Cardiac muscle cell (in vitro differentiated cells and primary cell): Measurements from ENCODE around the gene CYP26B1. TPM values are rescaled to one million over a fixed set of nuclear protein-coding genes. Genes with fewer than 3 reads are reported as not detected.

Experiments
- DNase-seq, 2 donors: peaks; one replicate each; pipeline versions ENCODE4 v3.0.0 to v3.0.0-alpha.2; 2010 to 2017; ENCODE audit warnings: low read depth in 1 of 2, low spot score in 1 of 2
- H3K27ac ChIP-seq: fragments of 200-600 bp; sonication (generic); 2 replicates; pipeline ENCODE4 v1.5.1; 2016
- H3K27me3 ChIP-seq: fragments of 200-600 bp; sonication (generic); 2 replicates; pipeline ENCODE4 v1.6.0; 2016; ENCODE audit warnings: control low read depth
- H3K36me3 ChIP-seq: fragments of 200-600 bp; sonication (generic); 2 replicates; pipeline ENCODE4 v1.5.1; 2016; ENCODE audit warnings: control low read depth
- H3K4me1 ChIP-seq: fragments of 200-600 bp; sonication (generic); 2 replicates; pipeline ENCODE4 v1.8.1; 2017; ENCODE audit warnings: low read depth, mild to moderate bottlenecking, mixed run types
- H3K4me3 ChIP-seq: fragments of 200-600 bp; sonication (generic); 2 replicates; pipeline ENCODE4 v1.5.1; 2016; ENCODE audit warnings: mild to moderate bottlenecking
- H3K9me3 ChIP-seq: fragments of 200-600 bp; sonication (generic); 2 replicates; pipeline ENCODE4 v1.5.1; 2017; ENCODE audit warnings: low read depth, mild to moderate bottlenecking, control low read depth
- CTCF ChIP-seq: IDR thresholded peaks from 2 replicates; pipeline ENCODE4 v1.5.1; 2012; ENCODE audit warnings: low read depth, mild to moderate bottlenecking, low read length
- polyA plus RNA-seq: library from polyadenylated mRNA; unstranded; fragments of >200 nt; fragmentation: Nextera tagmentation; extraction: Ambion mirVana; gene quantifications from 2 replicates; pipeline ENCODE4 v1.2.1, GENCODE V29; 2016
- total RNA-seq: library from RNA; depleted of rRNA; stranded (reverse); fragments of >200 nt; gene quantifications from 2 replicates; pipeline ENCODE4 v1.2.3, GENCODE V29; 2016

CYP26B1 gene
- total and polyA plus RNA-seq, 2 experiments from 2014 or later: 1.2 to 3.1 TPM

GRCh38 chr2:72155151-72155550 is 7.5 kb upstream of the CYP26B1 start:
- DNase-seq: no peak
- H3K36me3 ChIP-seq: no peaks in the 10 kb centered on the region
- H3K27me3 ChIP-seq: peaks cover 22% of the 10 kb centered on the region
- H3K4me1 ChIP-seq: peaks cover 4% of the 10 kb centered on the region
- no peaks in the 10 kb centered on the region for H3K9me3 ChIP-seq
- no peak for TF ChIP-seq CTCF
- H3K27ac ChIP-seq: no peak overlapping the region
- H3K4me3 ChIP-seq: no peak overlapping the region

- H3K4me1 ChIP-seq: peaks cover 4% of the 10 kb centered on the region
- no peak overlapping the region for H3K4me3 ChIP-seq
- no peak for TF ChIP-seq CTCF
- no peak for DNase-seq
- no peaks in the 10 kb centered on the region for H3K9me3 ChIP-seq
- no peak overlapping the region for H3K27ac ChIP-seq
- peaks cover 28% of the 10 kb centered on the region for H3K27me3 ChIP-seq
- H3K36me3 ChIP-seq: no peaks in the 10 kb centered on the region
Observed at GRCh38 chr2:72154386-72154975, 6.8 kb upstream of the CYP26B1 start.

- H3K27me3 ChIP-seq: peaks cover 34% of the 10 kb centered on the region
- no peak overlapping the region for H3K4me3 ChIP-seq
- TF ChIP-seq CTCF: no peak
- H3K9me3 ChIP-seq: no peaks in the 10 kb centered on the region
- no peaks in the 10 kb centered on the region for H3K36me3 ChIP-seq
- H3K27ac ChIP-seq: no peak overlapping the region
- H3K4me1 ChIP-seq: peaks cover 4% of the 10 kb centered on the region
- no peak for DNase-seq
Observed at GRCh38 chr2:72153924-72154323, 6.3 kb upstream of the CYP26B1 start.

- TF ChIP-seq CTCF: no peak
- Histone ChIP-seq H3K9me3 (no peaks in the 10 kb centered on the region), H3K36me3 (no peaks in the 10 kb centered on the region), H3K27me3 (peaks cover 40% of the 10 kb centered on the region), H3K4me1 (peaks cover 4% of the 10 kb centered on the region), H3K4me3 (no peak overlapping the region), H3K27ac (no peak overlapping the region)
- no peak for DNase-seq
Observed at GRCh38 chr2:72153026-72153791, 5.5 kb upstream of the CYP26B1 start.

GRCh38 chr2:72150861-72151356 is 3.2 kb upstream of the CYP26B1 start:
- H3K27me3 ChIP-seq: peaks cover 59% of the 10 kb centered on the region
- no peak overlapping the region for H3K27ac ChIP-seq

More at GRCh38 chr2:72150861-72151356, 3.2 kb upstream of the CYP26B1 start:
- Histone ChIP-seq H3K4me1 (peaks cover 4% of the 10 kb centered on the region), H3K9me3 (no peaks in the 10 kb centered on the region), H3K4me3 (no peak overlapping the region), H3K36me3 (no peaks in the 10 kb centered on the region)
- DNase-seq: no peak
- no peak for TF ChIP-seq CTCF
